GM12892 (cell line): ENCODE data around the gene MTLN.
"Not testable (repeated sequence)": the region's sequence is repeated elsewhere in the genome, so short reads cannot be mapped to it uniquely, and the experiment has no call there.

ENCODE experiments used
- POLR2A ChIP-seq: IDR thresholded peaks from 2 replicates; pipeline ENCODE4 v1.6.1; 2011; ENCODE audit warnings: low read depth, low read length, control low read depth
- TAF1 ChIP-seq: IDR thresholded peaks from 2 replicates; pipeline ENCODE4 v1.6.1; 2011; ENCODE audit warnings: low read depth, mild to moderate bottlenecking, control low read depth, low read length, borderline replicate concordance

GRCh38 chr2:110261910-110262309 lies 49.6 kb upstream of the MTLN start:
- not testable (repeated sequence) for TF ChIP-seq POLR2A, TAF1
